Measurements from ENCODE around the gene TMEM245. TPM values are rescaled to one million over a fixed set of nuclear protein-coding genes. Genes with fewer than 3 reads are reported as not detected.

Gene TMEM245
- total RNA-seq, 1 donor from 2014 or later, result 62.3 TPM

GRCh38 chr9:109107402-109108240, 12.1 kb downstream of the TMEM245 start:
- DNase-seq (ENCODE audit: low spot score), result no peak

GRCh38 chr9:109101810-109102209, 17.9 kb downstream of the TMEM245 start:
- DNase-seq (ENCODE audit: low spot score), result no peak

- DNase-seq (ENCODE audit: low spot score), result no peak
Observed at GRCh38 chr9:109101202-109101595, 18.5 kb downstream of the TMEM245 start.

GRCh38 chr9:109100543-109101201, 19.1 kb downstream of the TMEM245 start:
- DNase-seq (ENCODE audit: low spot score), result no peak

- DNase-seq (ENCODE audit: low spot score), result no peak
Observed at GRCh38 chr9:109098960-109099308, 20.8 kb downstream of the TMEM245 start.

GRCh38 chr9:109098171-109098959, 21.4 kb downstream of the TMEM245 start:
- no peak for DNase-seq (ENCODE audit: low spot score)

GRCh38 chr9:109097146-109097545, 22.6 kb downstream of the TMEM245 start:
- no peak for DNase-seq (ENCODE audit: low spot score)

GRCh38 chr9:109095321-109095720, 24.4 kb downstream of the TMEM245 start:
- DNase-seq (ENCODE audit: low spot score), result no peak

GRCh38 chr9:109094268-109094667, 25.5 kb downstream of the TMEM245 start:
- DNase-seq (ENCODE audit: low spot score), result no peak

GRCh38 chr9:109092587-109092986, 27.2 kb downstream of the TMEM245 start:
- no peak for DNase-seq (ENCODE audit: low spot score)

- no peak for DNase-seq (ENCODE audit: low spot score)
Observed at GRCh38 chr9:109092051-109092580, 27.6 kb downstream of the TMEM245 start.

GRCh38 chr9:109088221-109088620, 31.5 kb downstream of the TMEM245 start:
- DNase-seq (ENCODE audit: low spot score), result no peak

GRCh38 chr9:109087795-109088194, 32.0 kb downstream of the TMEM245 start:
- DNase-seq (ENCODE audit: low spot score), result no peak

- DNase-seq (ENCODE audit: low spot score), result no peak
Observed at GRCh38 chr9:109086221-109086620, 33.5 kb downstream of the TMEM245 start.

GRCh38 chr9:109085510-109085909, 34.2 kb downstream of the TMEM245 start:
- DNase-seq (ENCODE audit: low spot score), result no peak

GRCh38 chr9:109083813-109084405, 35.8 kb downstream of the TMEM245 start:
- no peak for DNase-seq (ENCODE audit: low spot score)

- no peak for DNase-seq (ENCODE audit: low spot score)
Observed at GRCh38 chr9:109083141-109083540, 36.6 kb downstream of the TMEM245 start.

- DNase-seq (ENCODE audit: low spot score), result no peak
Observed at GRCh38 chr9:109082091-109082620, 37.6 kb downstream of the TMEM245 start.

- no peak for DNase-seq (ENCODE audit: low spot score)
Observed at GRCh38 chr9:109074236-109074889, 45.4 kb downstream of the TMEM245 start.

- no peak for DNase-seq (ENCODE audit: low spot score)
Observed at GRCh38 chr9:109072821-109073435, 46.8 kb downstream of the TMEM245 start.
